Ishikawa (cell line): ENCODE data around the gene NPAS3.

Source experiments
- EGR1 ChIP-seq: IDR thresholded peaks from 2 replicates; pipeline ENCODE4 v1.6.1; 2012
- EP300 ChIP-seq: IDR thresholded peaks from 2 replicates; pipeline ENCODE4 v1.6.1; 2012; ENCODE audit warnings: borderline replicate concordance
- FOXM1 ChIP-seq: IDR thresholded peaks from 2 replicates; pipeline ENCODE4 v1.6.1; 2012; ENCODE audit warnings: low read depth, borderline replicate concordance
- MAX ChIP-seq: IDR thresholded peaks from 2 replicates; pipeline ENCODE4 v1.6.1; 2012
- NFIC ChIP-seq: IDR thresholded peaks from 2 replicates; pipeline ENCODE4 v1.6.1; 2012
- RAD21 ChIP-seq: IDR thresholded peaks from 2 replicates; pipeline ENCODE4 v1.6.1; 2012; ENCODE audit warnings: low read depth
- REST ChIP-seq: IDR thresholded peaks from 2 replicates; pipeline ENCODE4 v1.6.1; 2012; ENCODE audit warnings: low read depth, mild to moderate bottlenecking
- TAF1 ChIP-seq: IDR thresholded peaks from 2 replicates; pipeline ENCODE4 v1.6.1; 2012; ENCODE audit warnings: low read depth, mild to moderate bottlenecking
- TCF12 ChIP-seq: IDR thresholded peaks from 2 replicates; pipeline ENCODE4 v1.6.1; 2012; ENCODE audit warnings: low read depth
- YY1 ChIP-seq: IDR thresholded peaks from 2 replicates; pipeline ENCODE4 v1.6.1; 2012; ENCODE audit warnings: low read depth

- no peak for TF ChIP-seq TCF12
- TF ChIP-seq RAD21 = no peak
- no peak for TF ChIP-seq TAF1
- TF ChIP-seq MAX = no peak
- TF ChIP-seq NFIC = no peak
- TF ChIP-seq REST = no peak
- no peak for TF ChIP-seq EP300
- no peak for TF ChIP-seq EGR1
- no peak for TF ChIP-seq FOXM1
- TF ChIP-seq YY1 = no peak
Observed at GRCh38 chr14:33808187-33808586, 869.5 kb downstream of the NPAS3 start.
